Measurements from ENCODE around the gene HSPA1B. TPM values are rescaled to one million over a fixed set of nuclear protein-coding genes. Genes with fewer than 3 reads are reported as not detected.
"Not testable (repeated sequence)": the region's sequence is repeated elsewhere in the genome, so short reads cannot be mapped to it uniquely, and the experiment has no call there.

The HSPA1B gene
- total RNA-seq, 1 experiment from 2014 or later, result 85.1 TPM

- H3K4me3 Mint-ChIP-seq, result peak overlapping the region; percentile 98 to 100
- DNase-seq, result no peak
- peaks cover 61 to 67% (median 61%) of the 10 kb centered on the region in 3 experiments for H3K36me3 Mint-ChIP-seq (ENCODE audit: insufficient read depth in 1 of 3, low read depth in 3 of 3)
Measured at GRCh38 chr6:31837369-31838113, 10.0 kb downstream of the HSPA1B start.

GRCh38 chr6:31838114-31838553 is 10.6 kb downstream of the HSPA1B start:
- not testable (repeated sequence) for DNase-seq; H3K9me3 Mint-ChIP-seq; H2BK20ac ChIP-seq (ENCODE audit: low read depth, low read length, poor library complexity, severe bottlenecking); H3K27ac ChIP-seq (ENCODE audit: insufficient read length, low read depth, low read length); H2BK15ac ChIP-seq (ENCODE audit: low read depth, low read length); H4K8ac ChIP-seq (replicated peaks; ENCODE audit: insufficient read length, low read depth, low read length); H3K79me1 ChIP-seq (ENCODE audit: insufficient read depth, low read depth, low read length, poor library complexity, severe bottlenecking); H2BK5ac ChIP-seq (ENCODE audit: insufficient read length, low read length); H3K4me1 ChIP-seq (ENCODE audit: insufficient read depth, low read length); H4K5ac ChIP-seq (ENCODE audit: insufficient read length, low read depth, low read length); H3K27me3 ChIP-seq (ENCODE audit: insufficient read depth, low read length); H3T11ph ChIP-seq (ENCODE audit: low read length); H2BK12ac ChIP-seq (ENCODE audit: insufficient read length, low read depth, low read length); H2BK120ac ChIP-seq (ENCODE audit: low read depth, low read length, poor library complexity, severe bottlenecking); H3K56ac ChIP-seq (ENCODE audit: insufficient read length, low read depth, low read length); H2AFZ ChIP-seq (ENCODE audit: low read length); H3K14ac ChIP-seq (ENCODE audit: insufficient read depth, low read length); H4K20me1 ChIP-seq (ENCODE audit: control insufficient read depth, insufficient read depth, insufficient read length); H2AK5ac ChIP-seq (ENCODE audit: insufficient read length, low read length); H3K27me3 Mint-ChIP-seq (ENCODE audit: low read depth); H3K18ac ChIP-seq (ENCODE audit: insufficient read length, low read depth, low read length); H3K9me3 ChIP-seq (ENCODE audit: control insufficient read depth, low read depth, low read length); H4K91ac ChIP-seq (ENCODE audit: insufficient read length, low read depth, low read length); H3K23ac ChIP-seq (ENCODE audit: insufficient read length, low read depth, low read length); H3K4ac ChIP-seq (ENCODE audit: low read depth, low read length)
- peak overlapping the region; percentile 73 for H3K9ac ChIP-seq (ENCODE audit: extremely low read depth, insufficient read length, low read length)
- H3K36me3 Mint-ChIP-seq (ENCODE audit: insufficient read depth in 1 of 3, low read depth in 3 of 3), result peaks cover 61 to 67% (median 61%) of the 10 kb centered on the region in 3 experiments
- no CpG with 5 or more reads among the region's 9 CpGs for WGBS (ENCODE audit: extremely low coverage, insufficient read length, low lambda C conversion rate)
- H3K79me2 ChIP-seq (ENCODE audit: insufficient read depth, low read length), result peaks cover 20% of the 10 kb centered on the region; the same call in 1 of the 2 replicates
- H3K4me1 Mint-ChIP-seq, result peaks cover 13 to 22% of the 10 kb centered on the region in 2 experiments
- H3K4me3 Mint-ChIP-seq, result peak overlapping the region; percentile 98 to 100
- H3K4me2 ChIP-seq (ENCODE audit: insufficient read depth, insufficient read length, low read length), result peak overlapping the region; percentile 90
- peak overlapping the region in 1 of 3 experiments; percentile 99; a peak in 2 of 7 replicates for H3K27ac Mint-ChIP-seq
- H3K23me2 ChIP-seq (ENCODE audit: insufficient read length, low read depth, low read length, poor library complexity, severe bottlenecking), result peaks cover 27% of the 10 kb centered on the region

More at GRCh38 chr6:31837369-31838113, 10.0 kb downstream of the HSPA1B start:
- Histone ChIP-seq H2BK5ac (ENCODE audit: insufficient read length, low read length) (no peak overlapping the region), H3K56ac (ENCODE audit: insufficient read length, low read depth, low read length) (no peak overlapping the region), H3K18ac (ENCODE audit: insufficient read length, low read depth, low read length) (no peak overlapping the region), H2AK5ac (ENCODE audit: insufficient read length, low read length) (no peak overlapping the region), H2AFZ (ENCODE audit: low read length) (no peak overlapping the region), H3K4ac (ENCODE audit: low read depth, low read length) (no peak overlapping the region), H3K79me1 (ENCODE audit: insufficient read depth, low read depth, low read length, poor library complexity, severe bottlenecking) (peaks cover 3% of the 10 kb centered on the region), H4K8ac (replicated peaks; ENCODE audit: insufficient read length, low read depth, low read length) (no peak overlapping the region), H3K27me3 (ENCODE audit: insufficient read depth, low read length) (no peaks in the 10 kb centered on the region), H4K20me1 (ENCODE audit: control insufficient read depth, insufficient read depth, insufficient read length) (peaks cover 2% of the 10 kb centered on the region), H4K5ac (ENCODE audit: insufficient read length, low read depth, low read length) (no peak overlapping the region), H2BK15ac (ENCODE audit: low read depth, low read length) (no peak overlapping the region), H3K23me2 (ENCODE audit: insufficient read length, low read depth, low read length, poor library complexity, severe bottlenecking) (peaks cover 27% of the 10 kb centered on the region), H3T11ph (ENCODE audit: low read length) (no peak overlapping the region), H2BK20ac (ENCODE audit: low read depth, low read length, poor library complexity, severe bottlenecking) (no peak overlapping the region), H2BK12ac (ENCODE audit: insufficient read length, low read depth, low read length) (no peak overlapping the region), H3K9me3 (ENCODE audit: control insufficient read depth, low read depth, low read length) (no peaks in the 10 kb centered on the region), H3K23ac (ENCODE audit: insufficient read length, low read depth, low read length) (no peak overlapping the region), H3K14ac (ENCODE audit: insufficient read depth, low read length) (no peak overlapping the region), H3K4me2 (ENCODE audit: insufficient read depth, insufficient read length, low read length) (peak overlapping the region; percentile 90), H4K91ac (ENCODE audit: insufficient read length, low read depth, low read length) (no peak overlapping the region), H3K79me2 (ENCODE audit: insufficient read depth, low read length) (peaks cover 20% of the 10 kb centered on the region; the same call in 1 of the 2 replicates), H3K4me1 (ENCODE audit: insufficient read depth, low read length) (no peaks in the 10 kb centered on the region), H3K9ac (ENCODE audit: extremely low read depth, insufficient read length, low read length) (peak overlapping the region; percentile 73), H2BK120ac (ENCODE audit: low read depth, low read length, poor library complexity, severe bottlenecking) (no peak overlapping the region), H3K27ac (ENCODE audit: insufficient read length, low read depth, low read length) (peak overlapping the region; percentile 58)
- Mint-ChIP-seq H3K9me3 (peaks cover 0 to 6% of the 10 kb centered on the region in 2 experiments; a peak in 2 of 5 replicates), H3K27me3 (ENCODE audit: low read depth) (no peaks in the 10 kb centered on the region), H3K4me1 (peaks cover 13 to 22% of the 10 kb centered on the region in 2 experiments), H3K27ac (peak overlapping the region; percentile 18 to 99 (median 51); a peak in 6 of 7 replicates)
- no CpG with 5 or more reads among the region's 1 CpG for WGBS (ENCODE audit: extremely low coverage, insufficient read length, low lambda C conversion rate)
- TF ChIP-seq CTCF (conservative IDR thresholded peaks at IDR 0.05), result no peak

Data from H9 (cell line).